Hepatocyte (in vitro differentiated cells): ENCODE results near the gene APPL2.

Experiments used
- EZH2 ChIP-seq: fragments of 200-600 bp; sonication (generic); IDR thresholded peaks from 2 replicates; pipeline ENCODE4 v1.6.1; 2016; ENCODE audit warnings: antibody characterized with exemption, mild to moderate bottlenecking, borderline replicate concordance
- TF ChIP-seq, protein P1 (sequence below): fragments of 200-600 bp; sonication (generic); IDR thresholded peaks from 2 replicates; pipeline ENCODE4 v1.5.1; 2016; ENCODE audit warnings: antibody characterized with exemption, mild to moderate bottlenecking; ENCODE audit not compliant: poor library complexity

- TF ChIP-seq, protein P1, sequence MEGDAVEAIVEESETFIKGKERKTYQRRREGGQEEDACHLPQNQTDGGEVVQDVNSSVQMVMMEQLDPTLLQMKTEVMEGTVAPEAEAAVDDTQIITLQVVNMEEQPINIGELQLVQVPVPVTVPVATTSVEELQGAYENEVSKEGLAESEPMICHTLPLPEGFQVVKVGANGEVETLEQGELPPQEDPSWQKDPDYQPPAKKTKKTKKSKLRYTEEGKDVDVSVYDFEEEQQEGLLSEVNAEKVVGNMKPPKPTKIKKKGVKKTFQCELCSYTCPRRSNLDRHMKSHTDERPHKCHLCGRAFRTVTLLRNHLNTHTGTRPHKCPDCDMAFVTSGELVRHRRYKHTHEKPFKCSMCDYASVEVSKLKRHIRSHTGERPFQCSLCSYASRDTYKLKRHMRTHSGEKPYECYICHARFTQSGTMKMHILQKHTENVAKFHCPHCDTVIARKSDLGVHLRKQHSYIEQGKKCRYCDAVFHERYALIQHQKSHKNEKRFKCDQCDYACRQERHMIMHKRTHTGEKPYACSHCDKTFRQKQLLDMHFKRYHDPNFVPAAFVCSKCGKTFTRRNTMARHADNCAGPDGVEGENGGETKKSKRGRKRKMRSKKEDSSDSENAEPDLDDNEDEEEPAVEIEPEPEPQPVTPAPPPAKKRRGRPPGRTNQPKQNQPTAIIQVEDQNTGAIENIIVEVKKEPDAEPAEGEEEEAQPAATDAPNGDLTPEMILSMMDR, result no peak
- no peak for TF ChIP-seq EZH2
Measured at GRCh38 chr12:105209091-105209490, 26.9 kb downstream of the APPL2 start.
